KOPT-K1 (cell line): ENCODE results near the gene MRPS27.

Experiments used
- H3K27ac ChIP-seq: fragments of 200-600 bp; sonication (generic); 2 replicates; pipeline ENCODE4 v1.5.1; 2016; ENCODE audit warnings: antibody characterized with exemption, mild to moderate bottlenecking, low read depth, low read length; ENCODE audit not compliant: poor library complexity, severe bottlenecking
- H3K36me3 ChIP-seq: fragments of 200-600 bp; sonication (generic); 2 replicates; pipeline ENCODE4 v1.5.1; 2017; ENCODE audit warnings: antibody characterized with exemption, mild to moderate bottlenecking, low read length, moderate library complexity; ENCODE audit not compliant: insufficient read depth
- H3K9me3 ChIP-seq: fragments of 200-600 bp; sonication (generic); 2 replicates; pipeline ENCODE4 v1.5.1; 2017; ENCODE audit warnings: antibody characterized with exemption, low read length, mild to moderate bottlenecking; ENCODE audit not compliant: insufficient read depth, poor library complexity, severe bottlenecking

The MRPS27 gene

GRCh38 chr5:72245546-72245945 lies 74.5 kb downstream of the MRPS27 start:
- Histone ChIP-seq H3K27ac (no peak overlapping the region), H3K36me3 (no peaks in the 10 kb centered on the region; the same call in 1 of the 2 replicates), H3K9me3 (no peaks in the 10 kb centered on the region)

- Histone ChIP-seq H3K27ac (no peak overlapping the region), H3K9me3 (no peaks in the 10 kb centered on the region), H3K36me3 (no peaks in the 10 kb centered on the region; the same call in 1 of the 2 replicates)
These were observed 75.1 kb downstream of the MRPS27 start for GRCh38 chr5:72244862-72245371.

GRCh38 chr5:72243706-72244105 lies 76.3 kb downstream of the MRPS27 start:
- H3K27ac ChIP-seq = no peak overlapping the region
- H3K36me3 ChIP-seq = no peaks in the 10 kb centered on the region; the same call in 1 of the 2 replicates
- H3K9me3 ChIP-seq = no peaks in the 10 kb centered on the region

- H3K36me3 ChIP-seq = peaks cover 1% of the 10 kb centered on the region
- H3K27ac ChIP-seq = no peak overlapping the region
- no peaks in the 10 kb centered on the region for H3K9me3 ChIP-seq
These were observed 77.1 kb downstream of the MRPS27 start for GRCh38 chr5:72242796-72243475.

- H3K27ac ChIP-seq = no peak overlapping the region
- H3K9me3 ChIP-seq = no peaks in the 10 kb centered on the region
- H3K36me3 ChIP-seq = peaks cover 16% of the 10 kb centered on the region
These were observed 78.6 kb downstream of the MRPS27 start for GRCh38 chr5:72241346-72242003.

- Histone ChIP-seq H3K27ac (no peak overlapping the region), H3K9me3 (no peaks in the 10 kb centered on the region), H3K36me3 (peaks cover 32% of the 10 kb centered on the region)
These were observed 81.2 kb downstream of the MRPS27 start for GRCh38 chr5:72238712-72239445.

GRCh38 chr5:72237879-72238278 lies 82.2 kb downstream of the MRPS27 start:
- Histone ChIP-seq H3K9me3 (no peaks in the 10 kb centered on the region), H3K27ac (no peak overlapping the region), H3K36me3 (peaks cover 32% of the 10 kb centered on the region)

- H3K36me3 ChIP-seq = peaks cover 32% of the 10 kb centered on the region
- no peak overlapping the region for H3K27ac ChIP-seq
- H3K9me3 ChIP-seq = no peaks in the 10 kb centered on the region
These were observed 82.6 kb downstream of the MRPS27 start for GRCh38 chr5:72237415-72237814.

GRCh38 chr5:72235725-72236124 lies 84.3 kb downstream of the MRPS27 start:
- peaks cover 47% of the 10 kb centered on the region for H3K36me3 ChIP-seq
- no peak overlapping the region for H3K27ac ChIP-seq

GRCh38 chr5:72234868-72235267 lies 85.2 kb downstream of the MRPS27 start:
- Histone ChIP-seq H3K9me3 (no peaks in the 10 kb centered on the region), H3K27ac (no peak overlapping the region), H3K36me3 (peaks cover 55% of the 10 kb centered on the region)

More at GRCh38 chr5:72235725-72236124, 84.3 kb downstream of the MRPS27 start:
- H3K9me3 ChIP-seq = no peaks in the 10 kb centered on the region

GRCh38 chr5:72234265-72234700 lies 85.8 kb downstream of the MRPS27 start:
- Histone ChIP-seq H3K27ac (no peak overlapping the region), H3K36me3 (peaks cover 59% of the 10 kb centered on the region), H3K9me3 (no peaks in the 10 kb centered on the region)

GRCh38 chr5:72233835-72234234 lies 86.2 kb downstream of the MRPS27 start:
- Histone ChIP-seq H3K9me3 (no peaks in the 10 kb centered on the region), H3K27ac (no peak overlapping the region), H3K36me3 (peaks cover 63% of the 10 kb centered on the region)

- Histone ChIP-seq H3K27ac (no peak overlapping the region), H3K9me3 (no peaks in the 10 kb centered on the region), H3K36me3 (peaks cover 69% of the 10 kb centered on the region)
These were observed 87.2 kb downstream of the MRPS27 start for GRCh38 chr5:72232838-72233237.

GRCh38 chr5:72231991-72232703 lies 87.9 kb downstream of the MRPS27 start:
- Histone ChIP-seq H3K36me3 (peaks cover 67% of the 10 kb centered on the region), H3K9me3 (no peaks in the 10 kb centered on the region), H3K27ac (no peak overlapping the region)

- no peaks in the 10 kb centered on the region for H3K9me3 ChIP-seq
- H3K27ac ChIP-seq = no peak overlapping the region
- peaks cover 76% of the 10 kb centered on the region for H3K36me3 ChIP-seq
These were observed 91.1 kb downstream of the MRPS27 start for GRCh38 chr5:72228960-72229359.
